GM12801 (cell line): Measurements from ENCODE around the gene NRF1.

Experiments
- CTCF ChIP-seq: IDR thresholded peaks from one replicate; pipeline ENCODE4 v1.5.1; 2011; ENCODE audit warnings: control low read depth; ENCODE audit not compliant: insufficient read length; ENCODE audit errors: extremely low read depth

Gene NRF1

DNA sequence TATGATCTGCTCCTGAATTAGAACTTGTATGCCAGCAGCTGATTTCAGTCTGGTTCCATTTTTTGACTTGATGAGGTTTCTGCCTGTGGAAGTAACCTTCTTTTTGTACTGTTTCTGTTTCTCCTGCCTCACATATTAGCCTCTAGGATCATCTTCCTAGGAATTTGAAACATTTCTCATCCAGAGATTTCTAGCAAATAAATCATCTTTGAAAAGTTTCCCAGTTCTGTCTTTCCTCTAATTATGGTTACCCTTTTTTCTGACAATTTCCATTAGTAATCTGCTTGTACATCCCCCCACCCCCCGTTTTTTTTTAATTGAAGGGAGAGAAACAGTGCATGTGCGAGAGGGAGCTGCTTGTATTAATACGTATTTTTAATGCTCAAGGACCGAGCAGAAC is 92.2 kb downstream of the NRF1 start:
- TF ChIP-seq CTCF, result no peak

DNA sequence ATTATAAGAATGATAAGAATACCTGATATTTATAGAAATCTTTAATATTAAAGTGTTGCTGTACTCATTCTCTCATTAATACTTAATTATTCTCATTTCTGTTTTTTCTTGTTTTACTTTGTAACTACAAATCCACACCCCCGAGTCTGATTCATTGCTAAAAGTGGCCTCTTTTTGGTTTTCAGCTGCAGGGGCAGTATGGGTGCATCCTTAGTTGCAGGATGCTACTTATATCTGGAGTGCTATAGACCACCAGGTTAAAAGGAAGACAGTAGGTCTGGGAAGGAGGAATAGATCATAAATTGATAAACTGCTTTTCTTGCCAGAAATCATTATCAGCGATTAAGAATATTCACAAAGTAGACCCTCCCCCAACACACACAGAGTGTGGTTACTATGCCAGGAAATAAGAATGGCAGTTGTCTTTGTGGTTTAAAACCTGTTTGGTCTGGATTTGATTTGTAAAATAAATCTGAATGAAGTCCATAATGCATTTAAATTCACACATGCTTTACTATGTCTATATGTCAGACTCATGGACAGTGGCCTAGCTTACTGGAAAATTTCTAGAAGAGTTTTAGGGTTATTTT is 96.5 kb downstream of the NRF1 start:
- TF ChIP-seq CTCF, result no peak

DNA sequence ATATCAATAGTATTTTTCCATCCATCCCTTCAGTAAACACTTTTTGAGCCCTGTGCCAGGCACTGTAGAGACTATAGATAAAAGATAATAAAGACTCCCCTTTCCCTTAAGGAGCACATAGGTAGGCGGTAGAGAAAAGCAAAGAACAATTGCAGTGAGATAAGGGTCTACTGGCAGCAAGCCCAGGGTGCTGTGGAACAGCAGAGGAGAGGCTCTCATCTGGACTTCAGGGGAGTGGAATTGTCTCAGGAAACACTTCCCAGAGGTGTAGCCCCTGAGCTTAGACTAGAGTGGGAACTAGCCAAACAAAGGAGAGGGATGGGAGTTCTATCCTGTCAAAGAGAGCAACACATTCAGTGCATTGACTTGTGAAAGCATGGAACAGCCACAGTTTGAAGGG is 102.0 kb downstream of the NRF1 start:
- TF ChIP-seq CTCF, result no peak

GRCh38 chr7:129714514-129715063 is 103.1 kb downstream of the NRF1 start:
- TF ChIP-seq CTCF, result no peak

GRCh38 chr7:129719980-129720732 is 108.6 kb downstream of the NRF1 start:
- TF ChIP-seq CTCF, result no peak

- no peak for TF ChIP-seq CTCF
Measured at GRCh38 chr7:129721068-129721467, 109.5 kb downstream of the NRF1 start.

GRCh38 chr7:129723679-129724078 is 112.2 kb downstream of the NRF1 start:
- no peak for TF ChIP-seq CTCF
